Psoas muscle (tissue), 8 donors: ENCODE measurements around the gene ZNF618. TPM values are rescaled to one million over a fixed set of nuclear protein-coding genes. Genes with fewer than 3 reads are reported as not detected.

Source experiments
- ATAC-seq, 4 donors: fragments of 200-7000 bp; cut with Tn5 transposase; one replicate each; pipeline ENCODE4 v1.9.1; 2020; ENCODE audit warnings: moderate library complexity in 3 of 4, mild to moderate bottlenecking in 2 of 4
- DNase-seq, 2 donors: peaks; one replicate each; pipeline ENCODE4 v3.0.0-alpha.2; 2020
- H3K27ac ChIP-seq: fragments of 200-600 bp; one replicate; pipeline ENCODE4 v1.8.0; 2022
- H3K27me3 ChIP-seq, 3 donors: fragments of 200-600 bp in 1 of 3; one replicate each; pipeline versions ENCODE4 v1.6.1 to v1.8.0; 2013 to 2022; ENCODE audit warnings: low read length in 2 of 3, mild to moderate bottlenecking in 2 of 3, moderate library complexity in 1 of 3; ENCODE audit not compliant: insufficient read depth in 3 of 3
- H3K36me3 ChIP-seq, 2 donors: fragments of 200-600 bp in 1 of 2; one replicate each; pipeline versions ENCODE4 v1.6.1 to v1.8.0; 2013 to 2022; ENCODE audit warnings: low read depth in 1 of 2, mild to moderate bottlenecking in 1 of 2, moderate library complexity in 1 of 2; ENCODE audit not compliant: insufficient read depth in 1 of 2
- H3K4me1 ChIP-seq: fragments of 200-600 bp; one replicate; pipeline ENCODE4 v1.8.0; 2022
- H3K4me3 ChIP-seq: fragments of 200-600 bp; one replicate; pipeline ENCODE4 v1.8.0; 2022; ENCODE audit warnings: mild to moderate bottlenecking
- H3K9me3 ChIP-seq: fragments of 200-600 bp; one replicate; pipeline ENCODE4 v1.8.0; 2022
- WGBS, 3 donors: extraction: QIAGEN DNeasy Blood & Tissue Kit; methylation state at CpG; one replicate each; pipeline versions ENCODE4 v1.1.6 to v1.1.7; 2013; 5-methylcytosine and 5-hydroxymethylcytosine counted together
- intact Hi-C, 2 donors: fragments of 100-400 bp; cut with DNase I; formaldehyde crosslinking; loops; one replicate each; pipeline versions ENCODE4 v1.11.0 to v1.14.2; 2022
- polyA plus RNA-seq, 3 donors: library from polyadenylated mRNA; stranded (reverse); fragments of 200-250 nt; gene quantifications; one replicate each; pipeline ENCODE4 v1.2.3, GENCODE V29; 2013
- total RNA-seq, 4 donors: library from RNA; stranded (reverse); fragmentation: NEBNext Ultra II Directional in 2 of 4; extraction: Animal tissue kit (Norgen Biotek cat#: 25700) in 2 of 4; gene quantifications; one replicate each; pipeline versions ENCODE4 v1.2.1 to v1.2.4, GENCODE V29; 2021 to 2023
- TF ChIP-seq, protein P1 (sequence below): fragments of 200-600 bp; IDR thresholded peaks from one replicate; pipeline ENCODE4 v1.8.0; 2022; ENCODE audit warnings: antibody characterized with exemption
- donor health status: healthy with polysubstance abuse.
- donor health status: DM: no; HTN: no; CAD: no; lungs with moderate emphysema.
- donor health status: Bipolar disorder and iron deficiency.
- donor health status: healthy.
- donor health status: DM: yes; HTN: yes; CAD: no.
- donor health status: DM: no; HTN: no; CAD: no.
- donor health status: DM: no; HTN: no; CAD: no.
- donor health status: DM: yes; HTN: yes; CAD: no.

Gene ZNF618
- total and polyA plus RNA-seq, 7 donors, result 0.31 to 2.7 (median 1.2) TPM

DNA sequence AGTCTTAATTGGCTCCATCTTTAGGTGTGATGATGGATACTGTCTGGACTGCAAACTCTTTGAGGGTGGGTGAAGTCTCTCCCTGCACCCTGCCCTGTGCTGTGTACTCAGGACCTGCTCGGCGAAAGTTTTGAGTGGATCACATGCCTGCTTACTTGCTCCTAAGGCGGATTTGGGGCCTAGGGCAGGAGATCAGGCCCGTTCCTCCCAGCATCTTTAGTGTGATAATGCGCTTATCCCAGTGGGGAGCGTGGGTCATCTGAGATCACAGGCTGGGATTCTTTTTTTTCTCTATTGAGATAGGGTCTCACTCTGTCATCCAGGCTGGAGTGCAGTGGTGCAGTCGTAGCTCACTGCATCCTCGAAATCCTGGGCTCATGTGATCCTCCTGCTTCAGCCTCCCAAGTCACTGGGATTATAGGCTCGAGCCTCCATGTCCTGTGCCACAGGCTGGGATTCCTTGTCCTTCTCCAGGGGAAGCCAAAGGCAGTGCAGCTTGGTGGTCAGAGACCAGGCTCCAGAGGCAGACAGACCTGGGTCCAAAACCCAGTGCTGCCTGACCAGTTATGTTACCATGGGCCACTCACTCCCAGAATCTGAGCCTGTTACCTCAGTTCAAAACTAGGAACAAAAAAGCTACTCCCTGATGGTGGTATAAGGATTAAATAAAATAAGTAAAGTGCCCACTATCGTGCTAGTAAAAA is 59.7 kb downstream of the ZNF618 start:
- Histone ChIP-seq H3K9me3 (no peaks in the 10 kb centered on the region), H3K4me1 (peaks cover 5% of the 10 kb centered on the region), H3K27me3 (no peaks in the 10 kb centered on the region), H3K4me3 (no peak overlapping the region), H3K36me3 (no peaks in the 10 kb centered on the region), H3K27ac (no peak overlapping the region)
- ATAC-seq (no peak), DNase-seq (no peak)
- intact Hi-C loops, result no loop called here
- 95 to 96% (median 96%) methylated on average over 10 of the region's 10 CpGs for WGBS, 3 donors
- TF ChIP-seq, protein P1, sequence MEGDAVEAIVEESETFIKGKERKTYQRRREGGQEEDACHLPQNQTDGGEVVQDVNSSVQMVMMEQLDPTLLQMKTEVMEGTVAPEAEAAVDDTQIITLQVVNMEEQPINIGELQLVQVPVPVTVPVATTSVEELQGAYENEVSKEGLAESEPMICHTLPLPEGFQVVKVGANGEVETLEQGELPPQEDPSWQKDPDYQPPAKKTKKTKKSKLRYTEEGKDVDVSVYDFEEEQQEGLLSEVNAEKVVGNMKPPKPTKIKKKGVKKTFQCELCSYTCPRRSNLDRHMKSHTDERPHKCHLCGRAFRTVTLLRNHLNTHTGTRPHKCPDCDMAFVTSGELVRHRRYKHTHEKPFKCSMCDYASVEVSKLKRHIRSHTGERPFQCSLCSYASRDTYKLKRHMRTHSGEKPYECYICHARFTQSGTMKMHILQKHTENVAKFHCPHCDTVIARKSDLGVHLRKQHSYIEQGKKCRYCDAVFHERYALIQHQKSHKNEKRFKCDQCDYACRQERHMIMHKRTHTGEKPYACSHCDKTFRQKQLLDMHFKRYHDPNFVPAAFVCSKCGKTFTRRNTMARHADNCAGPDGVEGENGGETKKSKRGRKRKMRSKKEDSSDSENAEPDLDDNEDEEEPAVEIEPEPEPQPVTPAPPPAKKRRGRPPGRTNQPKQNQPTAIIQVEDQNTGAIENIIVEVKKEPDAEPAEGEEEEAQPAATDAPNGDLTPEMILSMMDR, result no peak

DNA sequence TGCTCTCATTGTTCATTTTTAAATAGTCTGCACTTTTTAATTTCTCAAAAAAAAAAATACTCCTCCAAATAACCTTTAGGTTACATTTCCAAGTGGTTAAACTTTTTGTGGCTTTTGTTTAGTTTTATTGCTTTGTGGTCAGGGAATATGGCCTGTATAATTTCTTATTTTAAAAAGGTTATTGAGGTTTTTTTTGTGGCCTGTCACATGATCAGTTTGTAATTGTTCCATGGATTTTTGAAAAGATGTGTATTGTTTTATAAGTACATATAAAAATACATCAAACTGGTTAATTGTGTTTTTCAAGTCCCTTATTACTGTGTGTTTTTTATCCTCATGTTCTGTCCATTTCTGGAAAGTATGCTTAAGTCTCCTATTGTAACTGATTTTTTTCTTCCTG is 64.0 kb downstream of the ZNF618 start:
- Histone ChIP-seq H3K27me3 (no peaks in the 10 kb centered on the region), H3K9me3 (no peaks in the 10 kb centered on the region), H3K4me1 (no peaks in the 10 kb centered on the region), H3K36me3 (no peaks in the 10 kb centered on the region), H3K4me3 (no peak overlapping the region), H3K27ac (no peak overlapping the region)
- TF ChIP-seq, protein P1, result no peak
- ATAC-seq, result no peak
- DNase-seq, result no peak
- intact Hi-C loops, result no loop called here

DNA sequence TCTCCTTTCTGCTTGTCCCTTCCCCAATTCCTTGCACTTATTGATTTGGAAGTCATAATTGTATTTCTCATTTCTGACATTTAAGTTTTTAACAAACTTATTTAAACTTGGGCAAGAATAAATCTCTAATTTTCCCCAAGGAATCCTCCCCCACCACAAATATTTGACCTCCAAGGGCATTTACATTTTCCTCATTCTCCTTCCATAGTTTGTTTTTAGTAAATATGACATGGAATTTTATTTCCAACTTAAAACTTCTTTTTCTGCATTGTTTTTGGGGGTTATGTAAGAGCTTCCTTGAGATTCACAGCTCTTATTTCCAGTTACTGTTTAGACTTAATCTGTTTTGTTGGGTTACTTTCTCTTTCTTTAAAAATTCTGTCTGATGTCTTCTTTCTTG is 64.9 kb downstream of the ZNF618 start:
- no peak for ATAC-seq
- Histone ChIP-seq H3K36me3 (no peaks in the 10 kb centered on the region), H3K4me1 (no peaks in the 10 kb centered on the region), H3K27me3 (no peaks in the 10 kb centered on the region), H3K9me3 (no peaks in the 10 kb centered on the region), H3K4me3 (no peak overlapping the region), H3K27ac (no peak overlapping the region)
- intact Hi-C loops, result no loop called here
- TF ChIP-seq, protein P1, result no peak
- no peak for DNase-seq

DNA sequence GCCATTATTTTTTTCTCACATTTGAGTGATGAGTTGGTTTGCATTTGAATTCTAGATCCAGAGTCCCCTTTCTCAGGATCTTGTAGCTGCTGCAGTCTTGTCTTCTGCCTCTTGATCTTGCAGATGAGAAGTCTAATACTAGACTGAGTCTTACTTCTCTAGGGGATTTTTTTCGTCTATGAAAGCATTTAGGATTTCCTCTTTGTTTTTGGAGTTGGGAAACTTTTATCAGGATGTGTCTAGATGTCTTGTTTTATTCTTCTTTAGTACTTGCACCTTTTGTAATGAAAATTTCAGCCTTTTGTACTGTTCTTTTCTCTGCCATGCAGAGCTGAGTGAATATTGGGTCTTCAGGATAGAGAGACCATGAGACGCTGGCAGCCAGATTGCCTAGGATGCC is 65.4 kb downstream of the ZNF618 start:
- DNase-seq (no peak), ATAC-seq (no peak)
- no peaks in the 10 kb centered on the region for H3K4me1 ChIP-seq
- TF ChIP-seq, protein P1, result no peak
- no peaks in the 10 kb centered on the region for H3K9me3 ChIP-seq
- intact Hi-C loops, result no loop called here
- no peak overlapping the region for H3K27ac ChIP-seq
- H3K36me3 ChIP-seq, result no peaks in the 10 kb centered on the region
- no peak overlapping the region for H3K4me3 ChIP-seq
- 84 to 87% (median 84%) methylated on average over 2 of the region's 2 CpGs for WGBS, 3 donors
- no peaks in the 10 kb centered on the region for H3K27me3 ChIP-seq
